ENCODE results near the gene MAB21L4. TPM values are rescaled to one million over a fixed set of nuclear protein-coding genes. Genes with fewer than 3 reads are reported as not detected.

MAB21L4 gene
- total and polyA plus RNA-seq, 7 donors, result 1.2 to 17.6 (median 1.7) TPM; not detected in 4

DNA sequence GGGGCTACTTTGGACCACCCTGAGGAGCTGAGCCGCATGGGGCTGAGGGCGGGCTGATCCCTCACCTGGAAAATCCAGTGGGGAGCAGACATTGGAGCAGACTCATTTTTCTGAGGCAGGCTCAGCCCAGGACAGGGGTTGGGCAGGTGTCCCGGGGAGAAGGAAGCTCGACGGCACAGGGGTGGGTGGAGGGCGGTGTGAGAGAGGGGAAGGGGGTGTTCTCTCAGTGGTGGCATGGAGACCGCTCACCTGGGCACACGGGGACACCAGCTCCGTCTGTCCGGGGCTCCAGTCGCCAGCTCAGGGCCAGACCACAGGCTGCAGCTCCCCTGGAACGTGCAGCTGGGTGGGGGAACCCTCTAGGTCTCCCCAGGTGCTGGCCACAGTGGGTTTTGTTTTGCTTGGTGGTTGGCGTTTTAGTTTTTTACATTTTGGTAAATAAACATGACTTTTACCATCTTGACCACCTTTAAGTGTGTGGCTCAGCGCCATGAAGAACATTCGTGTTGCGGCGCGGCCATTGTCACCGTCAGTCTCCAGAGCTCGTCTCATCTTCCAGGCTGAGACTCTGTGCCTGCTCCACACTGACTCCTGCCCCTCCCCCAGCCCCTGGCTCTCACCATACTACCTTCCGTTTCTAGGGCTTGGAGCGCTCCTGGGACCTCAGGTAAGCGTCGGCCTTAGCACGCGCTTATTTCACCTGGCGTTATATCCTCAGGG lies 4.3 kb upstream of the MAB21L4 start:
- no peak overlapping the region for H3K27ac ChIP-seq
- H3K4me3 ChIP-seq, result no peak overlapping the region
- H3K27me3 ChIP-seq, result peaks cover 0 to under 1% (median 0%) of the 10 kb centered on the region in 3 donors
- WGBS, 2 donors, result 81 to 87% methylated on average over 27 of the region's 27 CpGs
- no peaks in the 10 kb centered on the region for H3K9me3 ChIP-seq
- no peaks in the 10 kb centered on the region for H3K36me3 ChIP-seq
- no peak for TF ChIP-seq EP300 (IDR thresholded peaks at IDR 0.05)
- TF ChIP-seq POLR2AphosphoS5 (IDR thresholded peaks at IDR 0.05), result no peak
- no peak for TF ChIP-seq CTCF (IDR thresholded peaks at IDR 0.05)
- TF ChIP-seq POLR2A (IDR thresholded peaks at IDR 0.05), result no peak
- H3K4me1 ChIP-seq, result no peaks in the 10 kb centered on the region
- DNase-seq, result no peak
- intact Hi-C loops (cut with DNase I), result no loop called here

GRCh38 chr2:240899468-240899865 lies 3.5 kb upstream of the MAB21L4 start:
- H3K27me3 ChIP-seq, result no peaks in the 10 kb centered on the region
- intact Hi-C loops (cut with DNase I), result no loop called here
- H3K27ac ChIP-seq, result no peak overlapping the region
- H3K4me1 ChIP-seq, result no peaks in the 10 kb centered on the region
- 88 to 90% methylated on average over 19 of the region's 19 CpGs for WGBS, 2 donors
- H3K4me3 ChIP-seq, result no peak overlapping the region
- H3K36me3 ChIP-seq, result no peaks in the 10 kb centered on the region
- no peak for DNase-seq
- TF ChIP-seq POLR2A (IDR thresholded peaks at IDR 0.05) (no peak), EP300 (IDR thresholded peaks at IDR 0.05) (no peak), POLR2AphosphoS5 (IDR thresholded peaks at IDR 0.05) (no peak), CTCF (IDR thresholded peaks at IDR 0.05) (no peak)
- H3K9me3 ChIP-seq, result no peaks in the 10 kb centered on the region

DNA sequence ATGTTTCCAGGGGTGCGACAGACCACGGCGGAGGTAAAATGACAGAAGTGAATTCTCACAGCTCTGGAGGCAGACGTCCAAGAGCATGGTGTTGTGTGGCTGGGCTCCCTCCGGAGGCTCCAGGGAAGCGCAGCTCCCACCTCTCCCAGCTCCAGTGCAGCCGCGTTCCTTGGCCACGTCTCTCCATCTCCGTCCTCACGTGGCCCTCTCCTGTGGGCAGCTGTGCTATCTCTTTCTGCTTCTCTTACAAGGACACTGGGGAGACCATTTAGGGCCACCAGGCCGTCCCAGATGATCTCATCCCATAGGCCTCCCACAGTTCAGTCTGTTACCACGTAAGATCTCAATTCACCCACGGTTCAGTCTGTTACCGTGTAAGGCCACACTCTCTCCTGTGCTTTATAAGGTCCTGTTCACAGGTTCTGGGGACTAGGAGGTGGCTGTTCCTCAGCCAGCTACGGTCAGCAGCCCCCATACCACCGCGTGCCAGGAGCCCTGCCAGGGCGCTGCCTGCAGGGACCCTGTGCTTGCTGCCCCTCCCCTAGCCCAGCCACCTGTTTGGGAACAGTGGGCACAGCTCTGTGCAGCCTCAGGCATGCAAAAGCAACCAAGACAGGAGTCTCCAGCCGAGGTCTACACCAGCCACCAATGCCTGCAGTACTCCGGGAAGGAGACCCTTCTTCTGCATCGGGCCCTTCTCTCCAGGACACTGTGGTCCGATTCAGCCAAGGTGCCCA lies 2.9 kb upstream of the MAB21L4 start:
- 80 to 82% methylated on average over 23 of the region's 23 CpGs for WGBS, 2 donors
- TF ChIP-seq POLR2A (IDR thresholded peaks at IDR 0.05), result no peak
- no peak for TF ChIP-seq POLR2AphosphoS5 (IDR thresholded peaks at IDR 0.05)
- TF ChIP-seq EP300 (IDR thresholded peaks at IDR 0.05), result no peak
- TF ChIP-seq CTCF (IDR thresholded peaks at IDR 0.05), result no peak
- no peak for DNase-seq
- H3K27ac ChIP-seq, result peak overlapping the region in 1 of 4 donors; percentile 10
- H3K36me3 ChIP-seq, result no peaks in the 10 kb centered on the region
- H3K9me3 ChIP-seq, result no peaks in the 10 kb centered on the region
- no peak overlapping the region for H3K4me3 ChIP-seq
- intact Hi-C loops (cut with DNase I), result no loop called here
- H3K27me3 ChIP-seq, result no peaks in the 10 kb centered on the region
- no peaks in the 10 kb centered on the region for H3K4me1 ChIP-seq

GRCh38 chr2:240898108-240898730 lies 2.3 kb upstream of the MAB21L4 start:
- Histone ChIP-seq H3K4me1 (no peaks in the 10 kb centered on the region), H3K4me3 (no peak overlapping the region), H3K27me3 (no peaks in the 10 kb centered on the region), H3K27ac (no peak overlapping the region), H3K9me3 (no peaks in the 10 kb centered on the region), H3K36me3 (no peaks in the 10 kb centered on the region)
- intact Hi-C loops (cut with DNase I), result no loop called here
- WGBS, 2 donors, result 41 to 70% methylated on average over 17 of the region's 17 CpGs
- peak; percentile 68 for DNase-seq
- TF ChIP-seq POLR2A (IDR thresholded peaks at IDR 0.05), result no peak
- TF ChIP-seq POLR2AphosphoS5 (IDR thresholded peaks at IDR 0.05), result no peak
- no peak for TF ChIP-seq EP300 (IDR thresholded peaks at IDR 0.05)
- no peak for TF ChIP-seq CTCF (IDR thresholded peaks at IDR 0.05)

Data from sigmoid colon (tissue), 7 donors.